C4-2B (cell line): ENCODE results near the gene ANGPTL1.

Experiments
- H3K27ac ChIP-seq: fragments of 450-650 bp; 2 replicates; pipeline ENCODE4 v1.5.1; 2017
- CTCF ChIP-seq: fragments of 450-650 bp; conservative IDR thresholded peaks from 2 replicates; pipeline ENCODE4 v1.5.1; 2017; ENCODE audit warnings: mild to moderate bottlenecking
- ZFX ChIP-seq: fragments of 450-650 bp; IDR thresholded peaks from 2 replicates; pipeline ENCODE4 v1.6.1; 2017

ANGPTL1 gene

GRCh38 chr1:178846306-178846705 is 24.6 kb downstream of the ANGPTL1 start:
- no peak for TF ChIP-seq ZFX
- no peak for TF ChIP-seq CTCF
- H3K27ac ChIP-seq = no peak overlapping the region

- TF ChIP-seq CTCF (no peak), ZFX (no peak)
Measured at GRCh38 chr1:178844436-178844835, 26.4 kb downstream of the ANGPTL1 start.

GRCh38 chr1:178825167-178825566 is 45.7 kb downstream of the ANGPTL1 start:
- no peak overlapping the region for H3K27ac ChIP-seq
- TF ChIP-seq CTCF = no peak
- TF ChIP-seq ZFX = no peak

More at GRCh38 chr1:178844436-178844835, 26.4 kb downstream of the ANGPTL1 start:
- no peak overlapping the region for H3K27ac ChIP-seq

GRCh38 chr1:178821134-178821866 is 49.6 kb downstream of the ANGPTL1 start:
- no peak for TF ChIP-seq ZFX
- TF ChIP-seq CTCF = no peak
- H3K27ac ChIP-seq = no peak overlapping the region

- TF ChIP-seq CTCF (no peak), ZFX (no peak)
- no peak overlapping the region for H3K27ac ChIP-seq
Measured at GRCh38 chr1:178819123-178819522, 51.8 kb downstream of the ANGPTL1 start.

GRCh38 chr1:178818416-178818815 is 52.5 kb downstream of the ANGPTL1 start:
- no peak overlapping the region for H3K27ac ChIP-seq
- no peak for TF ChIP-seq CTCF
- no peak for TF ChIP-seq ZFX

GRCh38 chr1:178810585-178810984 is 60.3 kb downstream of the ANGPTL1 start:
- H3K27ac ChIP-seq = no peak overlapping the region
- TF ChIP-seq CTCF (no peak), ZFX (no peak)
